Tibial nerve (tissue), 4 donors: ENCODE data around the gene KCNK3. TPM values are rescaled to one million over a fixed set of nuclear protein-coding genes. Genes with fewer than 3 reads are reported as not detected.

Experiments used
- DNase-seq, 2 donors: peaks; one replicate each; pipeline ENCODE4 v3.0.0-alpha.2; 2019; ENCODE audit warnings: low spot score in 2 of 2
- H3K27ac ChIP-seq, 4 donors: fragments of 200-600 bp; sonication (generic) in 3 of 4; one replicate each; pipeline ENCODE4 v1.5.1; 2017 to 2019; ENCODE audit warnings: mild to moderate bottlenecking in 1 of 4
- H3K27me3 ChIP-seq, 2 donors: fragments of 200-600 bp; sonication (generic) in 1 of 2; one replicate each; pipeline versions ENCODE4 v1.5.1 to v1.6.0; 2017 to 2019
- H3K36me3 ChIP-seq, 3 donors: fragments of 200-600 bp; sonication (generic); one replicate each; pipeline ENCODE4 v1.5.1; 2018 to 2019
- H3K4me1 ChIP-seq, 4 donors: fragments of 200-600 bp; sonication (generic) in 3 of 4; one replicate each; pipeline ENCODE4 v1.5.1; 2017 to 2019
- H3K4me3 ChIP-seq, 4 donors: fragments of 200-600 bp; sonication (generic) in 3 of 4; one replicate each; pipeline ENCODE4 v1.5.1; 2017 to 2019; ENCODE audit warnings: mild to moderate bottlenecking in 1 of 4, moderate library complexity in 1 of 4
- H3K9me3 ChIP-seq, 4 donors: fragments of 200-600 bp; sonication (generic) in 3 of 4; one replicate each; pipeline ENCODE4 v1.5.1; 2017 to 2019
- CTCF ChIP-seq, 5 experiments: fragments of 200-600 bp in 3 of 5; fragments of 450-650 bp in 2 of 5; sonication (generic) in 3 of 5; IDR thresholded peaks; one replicate each; pipeline ENCODE4 v1.5.1; 2016 to 2019; ENCODE audit warnings: antibody characterized with exemption in 5 of 5, mild to moderate bottlenecking in 3 of 5, moderate library complexity in 2 of 5
- EP300 ChIP-seq, 2 donors: sonication (generic); formaldehyde crosslinking; IDR thresholded peaks; one replicate each; pipeline ENCODE4 v1.6.1; 2017; ENCODE audit warnings: antibody characterized with exemption in 2 of 2, mild to moderate bottlenecking in 1 of 2
- POLR2A ChIP-seq, 2 donors: fragments of 450-650 bp; IDR thresholded peaks; one replicate each; pipeline ENCODE4 v1.6.1; 2017; ENCODE audit warnings: antibody characterized with exemption in 2 of 2, mild to moderate bottlenecking in 2 of 2, moderate library complexity in 2 of 2
- WGBS, 2 donors: methylation state at CpG; one replicate each; pipeline ENCODE4 v1.1.5; 2018; 5-methylcytosine and 5-hydroxymethylcytosine counted together
- total RNA-seq, 4 donors: library from RNA; depleted of rRNA; stranded (reverse); fragments of >200 nt; gene quantifications; one replicate each; pipeline ENCODE4 v1.1.0, GENCODE V29; 2016

Gene KCNK3
- total RNA-seq, 4 donors from 2014 or later, result 0.84 to 6.9 (median 1.7) TPM

GRCh38 chr2:26729311-26729710, 36.8 kb downstream of the KCNK3 start:
- TF ChIP-seq CTCF (IDR thresholded peaks at IDR 0.05) (no peak), POLR2A (IDR thresholded peaks at IDR 0.05) (no peak)
- Histone ChIP-seq H3K27ac (no peak overlapping the region), H3K27me3 (peaks cover 0 to 11% of the 10 kb centered on the region in 2 donors), H3K4me1 (peaks cover 0 to 11% (median 4%) of the 10 kb centered on the region in 4 donors), H3K36me3 (no peaks in the 10 kb centered on the region), H3K9me3 (no peaks in the 10 kb centered on the region), H3K4me3 (no peak overlapping the region)
- no peak for DNase-seq
- 97 to 98% methylated on average over 2 of the region's 2 CpGs for WGBS, 2 donors

- no peak for DNase-seq
- no peak for TF ChIP-seq CTCF (IDR thresholded peaks at IDR 0.05)
- no peak for TF ChIP-seq EP300 (IDR thresholded peaks at IDR 0.05)
- no peak for TF ChIP-seq POLR2A (IDR thresholded peaks at IDR 0.05)
- WGBS, 2 donors, result 53 to 58% methylated on average over 15 to 19 of the region's 19 CpGs
These were observed 38.2 kb downstream of the KCNK3 start for GRCh38 chr2:26730549-26731344.

GRCh38 chr2:26731714-26732113, 39.2 kb downstream of the KCNK3 start:
- 86 to 89% methylated on average over 4 of the region's 4 CpGs for WGBS, 2 donors
- Histone ChIP-seq H3K4me3 (no peak overlapping the region), H3K36me3 (no peaks in the 10 kb centered on the region), H3K4me1 (peaks cover 0 to 9% (median 6%) of the 10 kb centered on the region in 4 donors), H3K27ac (no peak overlapping the region), H3K9me3 (no peaks in the 10 kb centered on the region), H3K27me3 (peaks cover 0 to 11% of the 10 kb centered on the region in 2 donors)
- no peak for DNase-seq
- TF ChIP-seq EP300 (IDR thresholded peaks at IDR 0.05) (no peak), CTCF (IDR thresholded peaks at IDR 0.05) (no peak), POLR2A (IDR thresholded peaks at IDR 0.05) (no peak)

More at GRCh38 chr2:26730549-26731344, 38.2 kb downstream of the KCNK3 start:
- H3K4me1 ChIP-seq, result peaks cover 0 to under 1% (median 0%) of the 10 kb centered on the region in 4 donors
- H3K36me3 ChIP-seq, result no peaks in the 10 kb centered on the region
- H3K27ac ChIP-seq, result no peak overlapping the region
- H3K9me3 ChIP-seq, result no peaks in the 10 kb centered on the region
- no peak overlapping the region for H3K4me3 ChIP-seq
- peaks cover 0 to 11% of the 10 kb centered on the region in 2 donors for H3K27me3 ChIP-seq

- no peak overlapping the region for H3K27ac ChIP-seq
- H3K4me3 ChIP-seq, result no peak overlapping the region
- no peak for DNase-seq
- H3K9me3 ChIP-seq, result no peaks in the 10 kb centered on the region
- whole genome bisulfite sequencing, 2 donors, result 86% methylated on average over 3 of the region's 3 CpGs
- peaks cover 0 to 9% (median 6%) of the 10 kb centered on the region in 4 donors for H3K4me1 ChIP-seq
- TF ChIP-seq POLR2A (IDR thresholded peaks at IDR 0.05), result no peak
- TF ChIP-seq CTCF (IDR thresholded peaks at IDR 0.05), result no peak
- no peak for TF ChIP-seq EP300 (IDR thresholded peaks at IDR 0.05)
- H3K27me3 ChIP-seq, result peaks cover 0 to 6% of the 10 kb centered on the region in 2 donors
- H3K36me3 ChIP-seq, result no peaks in the 10 kb centered on the region
These were observed 39.9 kb downstream of the KCNK3 start for GRCh38 chr2:26732446-26732845.

- no peak for DNase-seq
- Histone ChIP-seq H3K27ac (no peak overlapping the region), H3K9me3 (no peaks in the 10 kb centered on the region), H3K4me1 (peaks cover 0 to 9% (median 6%) of the 10 kb centered on the region in 4 donors), H3K27me3 (peaks cover 0 to 2% of the 10 kb centered on the region in 2 donors), H3K36me3 (no peaks in the 10 kb centered on the region), H3K4me3 (no peak overlapping the region)
- TF ChIP-seq POLR2A (IDR thresholded peaks at IDR 0.05) (no peak), EP300 (IDR thresholded peaks at IDR 0.05) (no peak), CTCF (IDR thresholded peaks at IDR 0.05) (no peak)
- 81 to 86% methylated on average over 9 of the region's 9 CpGs for WGBS, 2 donors
These were observed 40.9 kb downstream of the KCNK3 start for GRCh38 chr2:26733413-26733812.
